ENCODE results near the gene LARP6.

DNA sequence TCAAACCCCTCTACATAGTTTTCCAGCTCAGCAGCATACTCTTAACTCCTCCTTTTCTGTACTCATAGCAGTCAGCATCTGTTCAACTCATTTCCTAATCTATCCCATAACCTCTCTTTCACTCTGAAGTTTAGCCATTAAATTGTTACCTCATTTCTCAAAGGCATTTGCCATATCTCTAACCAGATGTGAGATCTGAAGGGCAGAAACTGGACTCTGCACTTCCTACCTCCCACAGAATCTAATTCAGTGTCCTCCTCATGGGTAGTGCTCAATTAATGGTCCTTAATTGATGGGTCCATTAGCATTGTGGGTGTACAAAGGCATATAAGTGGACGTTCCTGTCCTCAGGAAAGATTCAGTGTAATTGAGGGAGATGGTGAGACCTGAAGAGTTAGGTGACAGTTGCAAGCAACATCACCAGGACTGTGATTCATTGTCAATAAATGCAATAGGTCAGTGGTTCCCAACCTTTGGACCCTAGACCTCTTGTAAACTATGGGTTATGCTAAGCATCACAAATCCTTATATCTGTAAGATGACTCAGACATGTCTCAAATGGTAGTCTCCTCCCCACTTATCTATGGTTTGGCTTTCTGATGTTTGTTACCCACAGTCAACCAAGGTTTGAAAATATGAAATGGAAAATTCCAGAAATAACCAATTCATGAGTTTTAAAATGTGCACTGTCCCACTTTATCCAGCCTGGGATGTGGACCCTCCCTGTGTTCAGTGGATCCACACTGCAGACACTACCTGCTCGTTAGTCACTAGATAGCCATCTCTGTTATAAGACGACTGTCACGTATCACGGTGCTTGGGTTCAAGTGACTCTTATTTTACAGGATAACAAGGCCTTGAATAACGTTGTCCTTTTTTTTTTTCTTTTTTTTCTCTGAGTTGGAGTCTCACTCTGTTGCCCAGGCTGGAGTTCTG, 65.6 kb downstream of the LARP6 start:
- TF ChIP-seq, protein P1, sequence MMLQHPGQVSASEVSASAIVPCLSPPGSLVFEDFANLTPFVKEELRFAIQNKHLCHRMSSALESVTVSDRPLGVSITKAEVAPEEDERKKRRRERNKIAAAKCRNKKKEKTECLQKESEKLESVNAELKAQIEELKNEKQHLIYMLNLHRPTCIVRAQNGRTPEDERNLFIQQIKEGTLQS (IDR thresholded peaks at IDR 0.05), result no peak
- TF ChIP-seq TAF1 (conservative IDR thresholded peaks at IDR 0.05), result no peak
- TF ChIP-seq, protein P2, sequence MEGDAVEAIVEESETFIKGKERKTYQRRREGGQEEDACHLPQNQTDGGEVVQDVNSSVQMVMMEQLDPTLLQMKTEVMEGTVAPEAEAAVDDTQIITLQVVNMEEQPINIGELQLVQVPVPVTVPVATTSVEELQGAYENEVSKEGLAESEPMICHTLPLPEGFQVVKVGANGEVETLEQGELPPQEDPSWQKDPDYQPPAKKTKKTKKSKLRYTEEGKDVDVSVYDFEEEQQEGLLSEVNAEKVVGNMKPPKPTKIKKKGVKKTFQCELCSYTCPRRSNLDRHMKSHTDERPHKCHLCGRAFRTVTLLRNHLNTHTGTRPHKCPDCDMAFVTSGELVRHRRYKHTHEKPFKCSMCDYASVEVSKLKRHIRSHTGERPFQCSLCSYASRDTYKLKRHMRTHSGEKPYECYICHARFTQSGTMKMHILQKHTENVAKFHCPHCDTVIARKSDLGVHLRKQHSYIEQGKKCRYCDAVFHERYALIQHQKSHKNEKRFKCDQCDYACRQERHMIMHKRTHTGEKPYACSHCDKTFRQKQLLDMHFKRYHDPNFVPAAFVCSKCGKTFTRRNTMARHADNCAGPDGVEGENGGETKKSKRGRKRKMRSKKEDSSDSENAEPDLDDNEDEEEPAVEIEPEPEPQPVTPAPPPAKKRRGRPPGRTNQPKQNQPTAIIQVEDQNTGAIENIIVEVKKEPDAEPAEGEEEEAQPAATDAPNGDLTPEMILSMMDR (IDR thresholded peaks at IDR 0.05; ENCODE audit: low read depth, low read length, missing input control), result no peak
- TF ChIP-seq, protein P3, sequence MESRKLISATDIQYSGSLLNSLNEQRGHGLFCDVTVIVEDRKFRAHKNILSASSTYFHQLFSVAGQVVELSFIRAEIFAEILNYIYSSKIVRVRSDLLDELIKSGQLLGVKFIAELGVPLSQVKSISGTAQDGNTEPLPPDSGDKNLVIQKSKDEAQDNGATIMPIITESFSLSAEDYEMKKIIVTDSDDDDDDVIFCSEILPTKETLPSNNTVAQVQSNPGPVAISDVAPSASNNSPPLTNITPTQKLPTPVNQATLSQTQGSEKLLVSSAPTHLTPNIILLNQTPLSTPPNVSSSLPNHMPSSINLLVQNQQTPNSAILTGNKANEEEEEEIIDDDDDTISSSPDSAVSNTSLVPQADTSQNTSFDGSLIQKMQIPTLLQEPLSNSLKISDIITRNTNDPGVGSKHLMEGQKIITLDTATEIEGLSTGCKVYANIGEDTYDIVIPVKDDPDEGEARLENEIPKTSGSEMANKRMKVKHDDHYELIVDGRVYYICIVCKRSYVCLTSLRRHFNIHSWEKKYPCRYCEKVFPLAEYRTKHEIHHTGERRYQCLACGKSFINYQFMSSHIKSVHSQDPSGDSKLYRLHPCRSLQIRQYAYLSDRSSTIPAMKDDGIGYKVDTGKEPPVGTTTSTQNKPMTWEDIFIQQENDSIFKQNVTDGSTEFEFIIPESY (IDR thresholded peaks at IDR 0.05), result no peak
- no peak for TF ChIP-seq FOXA1 (IDR thresholded peaks at IDR 0.05)
- TF ChIP-seq RXRA (IDR thresholded peaks at IDR 0.05), result peak in 1 of 2 donors; percentile 68
- no peak for TF ChIP-seq SP1 (IDR thresholded peaks at IDR 0.05)
- TF ChIP-seq, protein P4, sequence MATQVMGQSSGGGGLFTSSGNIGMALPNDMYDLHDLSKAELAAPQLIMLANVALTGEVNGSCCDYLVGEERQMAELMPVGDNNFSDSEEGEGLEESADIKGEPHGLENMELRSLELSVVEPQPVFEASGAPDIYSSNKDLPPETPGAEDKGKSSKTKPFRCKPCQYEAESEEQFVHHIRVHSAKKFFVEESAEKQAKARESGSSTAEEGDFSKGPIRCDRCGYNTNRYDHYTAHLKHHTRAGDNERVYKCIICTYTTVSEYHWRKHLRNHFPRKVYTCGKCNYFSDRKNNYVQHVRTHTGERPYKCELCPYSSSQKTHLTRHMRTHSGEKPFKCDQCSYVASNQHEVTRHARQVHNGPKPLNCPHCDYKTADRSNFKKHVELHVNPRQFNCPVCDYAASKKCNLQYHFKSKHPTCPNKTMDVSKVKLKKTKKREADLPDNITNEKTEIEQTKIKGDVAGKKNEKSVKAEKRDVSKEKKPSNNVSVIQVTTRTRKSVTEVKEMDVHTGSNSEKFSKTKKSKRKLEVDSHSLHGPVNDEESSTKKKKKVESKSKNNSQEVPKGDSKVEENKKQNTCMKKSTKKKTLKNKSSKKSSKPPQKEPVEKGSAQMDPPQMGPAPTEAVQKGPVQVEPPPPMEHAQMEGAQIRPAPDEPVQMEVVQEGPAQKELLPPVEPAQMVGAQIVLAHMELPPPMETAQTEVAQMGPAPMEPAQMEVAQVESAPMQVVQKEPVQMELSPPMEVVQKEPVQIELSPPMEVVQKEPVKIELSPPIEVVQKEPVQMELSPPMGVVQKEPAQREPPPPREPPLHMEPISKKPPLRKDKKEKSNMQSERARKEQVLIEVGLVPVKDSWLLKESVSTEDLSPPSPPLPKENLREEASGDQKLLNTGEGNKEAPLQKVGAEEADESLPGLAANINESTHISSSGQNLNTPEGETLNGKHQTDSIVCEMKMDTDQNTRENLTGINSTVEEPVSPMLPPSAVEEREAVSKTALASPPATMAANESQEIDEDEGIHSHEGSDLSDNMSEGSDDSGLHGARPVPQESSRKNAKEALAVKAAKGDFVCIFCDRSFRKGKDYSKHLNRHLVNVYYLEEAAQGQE (IDR thresholded peaks at IDR 0.05), result no peak
